PC-3 (cell line): ENCODE data around the gene CARD19.

Source experiments
- EZH2 ChIP-seq: fragments of 300-600 bp; sonication (generic); IDR thresholded peaks from one replicate; pipeline ENCODE4 v1.6.1; 2017; ENCODE audit warnings: antibody characterized with exemption, mild to moderate bottlenecking, low read length; ENCODE audit not compliant: unreplicated experiment
- EZH2phosphoT487 ChIP-seq: fragments of 300-600 bp; sonication (generic); IDR thresholded peaks from 2 replicates; pipeline ENCODE4 v1.6.1; 2018; ENCODE audit warnings: mild to moderate bottlenecking, antibody characterized with exemption, low read length, borderline replicate concordance
- TF ChIP-seq, protein P1 (sequence below): fragments of 300-600 bp; sonication (generic); conservative IDR thresholded peaks from 2 replicates; pipeline ENCODE4 v1.5.1; 2017; ENCODE audit warnings: antibody characterized with exemption, low read depth, mild to moderate bottlenecking, low read length

DNA sequence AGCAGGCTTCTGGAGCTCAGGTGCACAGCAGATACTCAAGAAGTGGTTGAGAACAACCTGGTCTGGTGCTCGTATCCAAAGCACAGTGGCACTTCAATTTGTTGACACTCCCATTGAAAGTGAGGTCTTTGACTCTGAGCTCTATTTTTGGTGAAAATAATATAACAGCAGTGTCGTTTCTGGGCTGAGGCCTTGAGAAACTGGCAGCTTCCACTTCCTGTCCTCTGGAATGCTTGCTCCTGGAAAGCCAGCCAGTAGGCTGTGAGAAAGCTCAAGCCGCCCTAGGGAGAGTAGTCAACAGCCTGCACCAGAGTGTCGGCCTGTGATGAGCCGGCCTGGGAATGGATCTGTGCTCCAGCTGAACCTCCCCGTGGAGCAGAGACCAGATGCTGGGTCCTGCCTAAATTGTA, 44.3 kb upstream of the CARD19 start:
- TF ChIP-seq EZH2: no peak
- TF ChIP-seq, protein P1, sequence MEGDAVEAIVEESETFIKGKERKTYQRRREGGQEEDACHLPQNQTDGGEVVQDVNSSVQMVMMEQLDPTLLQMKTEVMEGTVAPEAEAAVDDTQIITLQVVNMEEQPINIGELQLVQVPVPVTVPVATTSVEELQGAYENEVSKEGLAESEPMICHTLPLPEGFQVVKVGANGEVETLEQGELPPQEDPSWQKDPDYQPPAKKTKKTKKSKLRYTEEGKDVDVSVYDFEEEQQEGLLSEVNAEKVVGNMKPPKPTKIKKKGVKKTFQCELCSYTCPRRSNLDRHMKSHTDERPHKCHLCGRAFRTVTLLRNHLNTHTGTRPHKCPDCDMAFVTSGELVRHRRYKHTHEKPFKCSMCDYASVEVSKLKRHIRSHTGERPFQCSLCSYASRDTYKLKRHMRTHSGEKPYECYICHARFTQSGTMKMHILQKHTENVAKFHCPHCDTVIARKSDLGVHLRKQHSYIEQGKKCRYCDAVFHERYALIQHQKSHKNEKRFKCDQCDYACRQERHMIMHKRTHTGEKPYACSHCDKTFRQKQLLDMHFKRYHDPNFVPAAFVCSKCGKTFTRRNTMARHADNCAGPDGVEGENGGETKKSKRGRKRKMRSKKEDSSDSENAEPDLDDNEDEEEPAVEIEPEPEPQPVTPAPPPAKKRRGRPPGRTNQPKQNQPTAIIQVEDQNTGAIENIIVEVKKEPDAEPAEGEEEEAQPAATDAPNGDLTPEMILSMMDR: no peak
- no peak for TF ChIP-seq EZH2phosphoT487
